Spleen (tissue), 7 donors: ENCODE results near the gene CUEDC1.

Experiments used
- POLR2AphosphoS5 ChIP-seq, 3 donors: sonication (generic); formaldehyde crosslinking; IDR thresholded peaks; one replicate each; pipeline ENCODE4 v1.5.1; 2017; ENCODE audit warnings: antibody characterized with exemption in 3 of 3
- TF ChIP-seq, protein P1 (sequence below), 11 experiments: fragments of 200-600 bp in 7 of 11; fragments of 450-650 bp in 4 of 11; sonication (generic) in 4 of 11; IDR thresholded peaks in 8 of 11; conservative IDR thresholded peaks in 3 of 11; 1 replicate in 7 of 11; 2 replicates in 4 of 11; pipeline versions ENCODE4 v1.4.0 to v1.8.0; 2016 to 2021; ENCODE audit warnings: antibody characterized with exemption in 11 of 11, inconsistent platforms in 4 of 11, mild to moderate bottlenecking in 1 of 11
- donor health status: DM: no; HTN: no; CAD: no; lungs with moderate emphysema.
- donor health status: DM: no; HTN: no; CAD: no.
- donor health status: DM: no; HTN: no; CAD: no.

DNA sequence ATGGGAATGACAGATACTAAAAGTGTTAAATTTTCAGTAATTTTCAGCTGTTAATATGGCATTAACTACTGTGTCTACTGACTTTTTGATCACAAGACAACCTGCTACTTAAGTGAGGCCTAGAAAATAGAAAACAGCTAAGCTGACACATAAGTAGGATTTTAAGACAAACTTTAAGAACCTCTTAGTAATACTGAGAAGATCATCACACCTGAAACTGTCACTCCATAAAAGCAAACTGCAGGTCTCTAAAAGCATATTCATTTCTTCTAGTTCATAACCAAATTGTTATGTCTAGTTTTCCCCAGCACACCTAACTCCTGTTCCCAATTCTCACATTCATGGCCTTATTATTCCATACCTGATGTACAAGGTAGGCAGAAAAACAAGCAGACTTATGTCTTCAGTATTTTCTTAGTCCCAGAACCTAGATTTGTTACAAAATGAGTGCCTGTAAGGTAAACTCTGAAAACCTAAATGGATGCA, 43.8 kb upstream of the CUEDC1 start:
- TF ChIP-seq, protein P1, sequence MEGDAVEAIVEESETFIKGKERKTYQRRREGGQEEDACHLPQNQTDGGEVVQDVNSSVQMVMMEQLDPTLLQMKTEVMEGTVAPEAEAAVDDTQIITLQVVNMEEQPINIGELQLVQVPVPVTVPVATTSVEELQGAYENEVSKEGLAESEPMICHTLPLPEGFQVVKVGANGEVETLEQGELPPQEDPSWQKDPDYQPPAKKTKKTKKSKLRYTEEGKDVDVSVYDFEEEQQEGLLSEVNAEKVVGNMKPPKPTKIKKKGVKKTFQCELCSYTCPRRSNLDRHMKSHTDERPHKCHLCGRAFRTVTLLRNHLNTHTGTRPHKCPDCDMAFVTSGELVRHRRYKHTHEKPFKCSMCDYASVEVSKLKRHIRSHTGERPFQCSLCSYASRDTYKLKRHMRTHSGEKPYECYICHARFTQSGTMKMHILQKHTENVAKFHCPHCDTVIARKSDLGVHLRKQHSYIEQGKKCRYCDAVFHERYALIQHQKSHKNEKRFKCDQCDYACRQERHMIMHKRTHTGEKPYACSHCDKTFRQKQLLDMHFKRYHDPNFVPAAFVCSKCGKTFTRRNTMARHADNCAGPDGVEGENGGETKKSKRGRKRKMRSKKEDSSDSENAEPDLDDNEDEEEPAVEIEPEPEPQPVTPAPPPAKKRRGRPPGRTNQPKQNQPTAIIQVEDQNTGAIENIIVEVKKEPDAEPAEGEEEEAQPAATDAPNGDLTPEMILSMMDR (IDR thresholded peaks at IDR 0.05 in 8 of 11, conservative IDR thresholded peaks at IDR 0.05 in 3 of 11): no peak
- no peak for TF ChIP-seq POLR2AphosphoS5 (IDR thresholded peaks at IDR 0.05)
